ENCODE results near the gene WIPF2. TPM values are rescaled to one million over a fixed set of nuclear protein-coding genes. Genes with fewer than 3 reads are reported as not detected.

WIPF2 gene
- total RNA-seq, 2 experiments from 2014 or later: 18.4 to 23.6 TPM

DNA sequence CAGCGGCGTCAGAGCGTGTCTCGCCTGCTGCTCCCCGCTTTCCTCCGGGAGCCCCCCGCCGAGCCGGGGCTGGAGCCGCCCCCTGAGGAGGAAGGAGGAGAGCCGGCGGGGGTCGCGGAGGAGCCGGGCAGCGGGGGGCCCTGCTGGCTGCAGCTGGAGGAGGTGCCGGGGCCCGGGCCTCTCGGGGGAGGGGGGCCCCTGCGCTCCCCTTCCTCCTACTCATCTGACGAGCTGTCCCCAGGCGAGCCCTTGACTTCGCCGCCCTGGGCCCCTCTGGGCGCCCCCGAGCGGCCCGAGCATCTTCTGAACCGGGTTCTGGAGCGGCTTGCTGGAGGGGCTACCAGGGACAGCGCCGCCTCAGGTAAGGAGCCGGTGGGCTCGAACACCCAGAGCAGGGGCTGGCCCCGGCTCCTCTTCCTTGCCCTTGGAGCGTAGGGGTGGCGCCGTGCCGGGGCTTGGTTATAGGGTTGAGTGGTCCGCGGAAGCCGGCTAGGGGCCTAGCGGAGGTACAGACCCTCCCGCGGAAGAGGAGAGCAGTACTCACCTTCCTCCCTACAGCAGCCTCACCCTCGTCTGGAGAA is 41.0 kb upstream of the WIPF2 start:
- ATAC-seq: no peak
- ChIA-PET CTCF (interaction anchor here (0.7 to 2.5 kb wide), 4 partner anchors 9 to 240 kb away, joined by 3 to 17 read pairs (median 4); partner anchors contain the start of gene TOP2A), POLR2A (no interaction called here)
- Mint-ChIP-seq H3K36me3 (ENCODE audit: low read depth) (peaks cover 11% of the 10 kb centered on the region), H3K27ac (no peak overlapping the region), H3K4me3 (peak overlapping the region; percentile 32), H3K4me1 (peaks cover 8% of the 10 kb centered on the region), H3K27me3 (no peaks in the 10 kb centered on the region), H3K9me3 (ENCODE audit: low read depth) (no peaks in the 10 kb centered on the region)
- DNase-seq: no peak
- intact Hi-C loops (cut with DNase I, micrococcal nuclease): no loop called here

DNA sequence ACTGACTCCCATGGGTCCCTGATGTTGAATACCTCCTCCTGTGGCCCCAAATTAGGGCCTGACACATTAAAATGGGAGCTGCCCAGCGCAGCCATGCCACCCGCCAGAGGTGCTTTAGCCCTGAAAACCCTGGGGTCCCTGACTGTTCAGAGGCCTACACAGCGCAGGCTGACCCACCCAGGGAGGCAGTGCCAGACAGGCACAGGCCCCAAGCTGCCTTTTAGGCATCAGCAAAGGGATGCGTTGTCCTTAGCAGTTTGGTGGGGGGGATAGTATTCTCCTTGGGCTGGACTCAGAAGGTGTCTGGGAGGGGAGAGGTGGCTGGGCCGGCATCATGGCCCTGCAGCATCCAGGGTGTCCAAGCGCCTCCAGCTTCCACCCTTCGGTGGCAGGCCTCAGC is 40.4 kb upstream of the WIPF2 start:
- Mint-ChIP-seq H3K27me3 (no peaks in the 10 kb centered on the region), H3K36me3 (ENCODE audit: low read depth) (peaks cover 7% of the 10 kb centered on the region), H3K9me3 (ENCODE audit: low read depth) (no peaks in the 10 kb centered on the region), H3K4me3 (peak overlapping the region; percentile 32), H3K4me1 (peaks cover 8% of the 10 kb centered on the region), H3K27ac (no peak overlapping the region)
- DNase-seq (no peak), ATAC-seq (no peak)
- ChIA-PET CTCF (interaction anchor here (0.7 to 2.5 kb wide), 5 partner anchors 10 to 239 kb away, joined by 3 to 17 read pairs (median 5); partner anchors contain the start of gene TOP2A), POLR2A (no interaction called here)
- intact Hi-C loops (cut with DNase I, micrococcal nuclease): no loop called here

- H3K9me3 Mint-ChIP-seq (ENCODE audit: low read depth): no peaks in the 10 kb centered on the region
- H3K27me3 Mint-ChIP-seq: no peaks in the 10 kb centered on the region
- peaks cover 8% of the 10 kb centered on the region for H3K4me1 Mint-ChIP-seq
- H3K36me3 Mint-ChIP-seq (ENCODE audit: low read depth): peaks cover 7% of the 10 kb centered on the region
- H3K4me3 Mint-ChIP-seq: no peak overlapping the region
- no peak for ATAC-seq
- DNase-seq: no peak
- ChIA-PET POLR2A (interaction anchor here (0.6 kb wide), 1 partner anchor 88 kb away, joined by 5 read pairs; no protein-coding TSS in a partner anchor), CTCF (interaction anchor here (1.0 to 2.5 kb wide), 4 partner anchors 10 to 154 kb away, joined by 3 to 17 read pairs (median 5); no protein-coding TSS in a partner anchor)
- H3K27ac Mint-ChIP-seq: no peak overlapping the region
- intact Hi-C loops (cut with DNase I, micrococcal nuclease): no loop called here
Measured at GRCh38 chr17:40179923-40180659, 39.0 kb upstream of the WIPF2 start.

DNA sequence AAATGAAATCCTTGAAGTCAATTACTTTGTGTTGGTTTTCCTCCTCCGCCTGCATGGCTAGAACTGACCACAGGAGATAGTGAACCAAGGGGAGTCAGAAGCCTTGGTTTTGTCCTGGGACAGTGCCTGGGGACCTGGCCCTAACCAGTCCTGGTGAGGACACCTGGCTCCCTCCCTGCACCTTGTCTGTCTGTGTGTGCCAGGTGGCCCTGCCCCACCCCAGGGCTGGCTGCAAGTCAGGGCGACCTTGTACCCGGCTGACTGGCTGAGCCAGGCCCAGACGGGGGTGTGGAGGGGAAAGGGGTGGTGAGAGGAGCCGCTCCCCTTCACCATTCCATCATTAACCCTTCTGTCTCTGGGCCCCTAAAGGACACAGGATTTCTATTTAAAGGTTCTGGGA is 38.4 kb upstream of the WIPF2 start:
- ATAC-seq (no peak), DNase-seq (no peak)
- H3K4me3 Mint-ChIP-seq: no peak overlapping the region
- POLR2A ChIA-PET: interaction anchor here (0.6 kb wide), 1 partner anchor 89 kb away, joined by 5 read pairs; no protein-coding TSS in a partner anchor
- CTCF ChIA-PET: interaction anchor here (0.9 to 2.5 kb wide), 3 partner anchors 9 to 12 kb away, joined by 3 to 17 read pairs (median 5); no protein-coding TSS in a partner anchor
- H3K4me1 Mint-ChIP-seq: peaks cover 8% of the 10 kb centered on the region
- no peaks in the 10 kb centered on the region for H3K9me3 Mint-ChIP-seq (ENCODE audit: low read depth)
- H3K27me3 Mint-ChIP-seq: no peaks in the 10 kb centered on the region
- peaks cover 7% of the 10 kb centered on the region for H3K36me3 Mint-ChIP-seq (ENCODE audit: low read depth)
- intact Hi-C loops (cut with DNase I, micrococcal nuclease): no loop called here
- no peak overlapping the region for H3K27ac Mint-ChIP-seq

DNA sequence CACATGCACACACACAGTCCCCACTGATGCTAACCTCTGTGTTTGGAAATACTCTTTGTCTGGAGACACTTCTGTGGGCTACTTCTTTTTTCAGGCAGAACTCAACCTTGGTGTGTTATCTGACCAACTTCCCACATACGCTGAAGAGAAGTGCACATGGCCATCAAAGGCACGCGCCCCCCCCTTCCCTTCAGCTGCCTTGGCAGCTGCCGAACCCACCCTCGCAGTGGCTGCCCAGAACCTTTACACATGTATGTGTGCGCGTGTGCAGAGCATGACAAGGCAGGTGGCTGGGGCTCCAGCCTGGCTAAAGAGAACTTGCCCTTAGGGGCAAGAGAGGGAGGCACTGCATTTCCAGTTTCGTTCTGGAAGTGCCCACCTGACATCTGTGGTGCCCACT is 37.9 kb upstream of the WIPF2 start:
- intact Hi-C loops (cut with DNase I, micrococcal nuclease): no loop called here
- Mint-ChIP-seq H3K27ac (no peak overlapping the region), H3K27me3 (no peaks in the 10 kb centered on the region), H3K4me1 (peaks cover 8% of the 10 kb centered on the region), H3K36me3 (ENCODE audit: low read depth) (peaks cover 7% of the 10 kb centered on the region), H3K9me3 (ENCODE audit: low read depth) (no peaks in the 10 kb centered on the region), H3K4me3 (no peak overlapping the region)
- POLR2A ChIA-PET: no interaction called here
- CTCF ChIA-PET: interaction anchor here (0.7 to 0.9 kb wide), 2 partner anchors 13 to 100 kb away, joined by 3 read pairs; no protein-coding TSS in a partner anchor
- ATAC-seq (no peak), DNase-seq (no peak)

DNA sequence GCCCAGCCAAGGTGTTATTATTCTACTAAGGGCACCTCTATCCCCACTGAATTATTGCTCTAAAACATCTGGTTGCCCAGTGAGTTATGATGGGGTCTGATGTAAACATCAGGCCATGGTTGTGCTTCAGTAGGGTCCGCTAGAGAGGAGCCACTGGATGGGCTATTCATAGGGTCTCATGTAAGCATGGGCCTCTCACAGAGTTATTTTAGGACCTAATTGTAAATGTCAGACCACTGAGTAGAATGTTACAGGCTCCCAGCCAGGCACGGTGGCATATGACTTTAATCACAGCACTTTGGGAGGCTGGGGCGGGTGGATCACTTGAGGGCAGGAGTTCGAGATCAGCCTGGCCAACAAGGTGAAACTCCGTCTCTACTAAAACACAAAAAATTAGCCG is 36.5 kb upstream of the WIPF2 start:
- ChIA-PET POLR2A (no interaction called here), CTCF (interaction anchor here (1.0 kb wide), 2 partner anchors 9 to 14 kb away, joined by 4 read pairs; no protein-coding TSS in a partner anchor)
- intact Hi-C loops (cut with DNase I, micrococcal nuclease): no loop called here
- DNase-seq (no peak), ATAC-seq (no peak)
- Mint-ChIP-seq H3K9me3 (ENCODE audit: low read depth) (no peaks in the 10 kb centered on the region), H3K36me3 (ENCODE audit: low read depth) (peaks cover 2% of the 10 kb centered on the region), H3K27ac (no peak overlapping the region), H3K27me3 (no peaks in the 10 kb centered on the region), H3K4me1 (no peaks in the 10 kb centered on the region), H3K4me3 (no peak overlapping the region)

- ChIA-PET POLR2A (no interaction called here), CTCF (interaction anchor here (1.2 kb wide), 1 partner anchor 31 kb away, joined by 3 read pairs; no protein-coding TSS in a partner anchor)
- Mint-ChIP-seq H3K4me1 (peaks cover 7% of the 10 kb centered on the region), H3K4me3 (no peak overlapping the region), H3K27ac (no peak overlapping the region), H3K27me3 (no peaks in the 10 kb centered on the region), H3K9me3 (ENCODE audit: low read depth) (no peaks in the 10 kb centered on the region), H3K36me3 (ENCODE audit: low read depth) (no peaks in the 10 kb centered on the region)
- ATAC-seq: no peak
- DNase-seq: no peak
- intact Hi-C loops (cut with DNase I, micrococcal nuclease): no loop called here
Measured at GRCh38 chr17:40187238-40187637, 31.9 kb upstream of the WIPF2 start.

DNA sequence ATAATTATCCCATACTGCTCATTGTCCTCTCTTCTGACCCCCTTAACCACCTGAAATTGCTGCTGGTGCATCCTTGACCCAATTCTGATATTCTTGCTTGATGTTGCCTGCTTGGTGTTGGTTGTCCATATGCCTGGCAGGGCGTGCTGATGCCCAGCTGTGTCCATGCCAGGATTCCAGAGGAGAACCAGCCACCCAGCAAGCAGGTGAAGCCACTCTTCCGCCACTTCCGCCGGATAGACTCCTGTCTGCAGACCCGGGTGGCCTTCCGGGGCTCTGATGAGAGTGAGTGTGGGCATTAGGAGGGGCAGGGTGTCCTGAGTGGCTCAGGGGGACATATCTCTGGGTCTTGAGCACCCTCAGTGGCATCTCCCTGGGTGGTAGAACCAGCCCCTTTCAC is 30.4 kb upstream of the WIPF2 start:
- ATAC-seq: no peak
- ChIA-PET POLR2A (no interaction called here), CTCF (interaction anchor here (0.7 to 2.8 kb wide), 4 partner anchors 14 to 176 kb away, joined by 3 to 11 read pairs (median 6); no protein-coding TSS in a partner anchor)
- DNase-seq: no peak
- peaks cover 7% of the 10 kb centered on the region for H3K4me1 Mint-ChIP-seq
- no peaks in the 10 kb centered on the region for H3K9me3 Mint-ChIP-seq (ENCODE audit: low read depth)
- no peak overlapping the region for H3K27ac Mint-ChIP-seq
- H3K36me3 Mint-ChIP-seq (ENCODE audit: low read depth): no peaks in the 10 kb centered on the region
- no peaks in the 10 kb centered on the region for H3K27me3 Mint-ChIP-seq
- intact Hi-C loops (cut with DNase I, micrococcal nuclease): no loop called here
- H3K4me3 Mint-ChIP-seq: no peak overlapping the region

DNA sequence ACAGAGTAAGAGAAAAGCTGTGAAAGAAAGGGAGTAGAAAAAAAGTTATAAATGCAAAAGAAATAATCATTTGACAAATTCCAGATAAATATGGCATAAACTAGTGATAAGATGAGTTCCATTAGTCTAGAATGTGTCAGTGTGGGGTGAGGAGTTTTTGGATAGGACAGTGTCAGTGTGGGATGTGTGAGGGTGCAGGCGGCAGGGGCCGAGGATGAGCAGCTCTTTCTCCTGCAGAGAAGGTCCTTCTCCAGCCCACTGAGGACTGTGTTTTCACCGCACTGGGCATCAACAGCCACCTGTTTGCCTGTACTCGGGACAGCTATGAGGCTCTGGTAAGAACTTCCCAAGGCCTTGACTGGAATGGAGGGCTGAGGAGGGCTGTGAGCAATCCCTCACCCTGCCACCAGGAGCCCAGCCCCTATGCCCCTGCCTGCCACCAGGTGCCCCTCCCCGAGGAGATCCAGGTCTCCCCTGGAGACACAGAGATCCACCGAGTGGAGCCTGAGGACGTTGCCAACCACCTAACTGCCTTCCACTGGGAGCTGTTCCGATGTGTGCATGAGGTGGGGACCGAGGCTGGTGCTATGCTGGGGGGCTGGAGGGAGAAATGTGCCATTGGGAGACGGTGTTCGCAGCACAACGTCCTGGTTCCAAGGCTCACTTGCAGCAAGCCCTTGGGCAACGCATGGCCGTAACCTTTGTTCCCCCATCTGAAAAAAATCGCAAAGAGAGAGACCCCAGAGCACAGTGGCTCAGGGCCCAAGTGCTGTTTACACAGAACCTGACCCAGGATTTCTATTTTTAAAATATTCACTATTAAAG is 28.7 kb upstream of the WIPF2 start:
- Mint-ChIP-seq H3K4me3 (peak overlapping the region; percentile 79), H3K9me3 (ENCODE audit: low read depth) (no peaks in the 10 kb centered on the region), H3K27ac (no peak overlapping the region), H3K4me1 (peaks cover 7% of the 10 kb centered on the region), H3K36me3 (ENCODE audit: low read depth) (no peaks in the 10 kb centered on the region), H3K27me3 (no peaks in the 10 kb centered on the region)
- POLR2A ChIA-PET: no interaction called here
- CTCF ChIA-PET: interaction anchor here (0.6 to 4.9 kb wide), 16 partner anchors 8 to 919 kb away, joined by 3 to 46 read pairs (median 4); no protein-coding TSS in a partner anchor
- intact Hi-C loops (cut with DNase I, micrococcal nuclease): loop anchor here (1.0 to 2.0 kb wide), 3 partner anchors 77 to 177 kb away; no protein-coding TSS in a partner anchor
- DNase-seq (peak; percentile 48), ATAC-seq (peak; percentile 40)

DNA sequence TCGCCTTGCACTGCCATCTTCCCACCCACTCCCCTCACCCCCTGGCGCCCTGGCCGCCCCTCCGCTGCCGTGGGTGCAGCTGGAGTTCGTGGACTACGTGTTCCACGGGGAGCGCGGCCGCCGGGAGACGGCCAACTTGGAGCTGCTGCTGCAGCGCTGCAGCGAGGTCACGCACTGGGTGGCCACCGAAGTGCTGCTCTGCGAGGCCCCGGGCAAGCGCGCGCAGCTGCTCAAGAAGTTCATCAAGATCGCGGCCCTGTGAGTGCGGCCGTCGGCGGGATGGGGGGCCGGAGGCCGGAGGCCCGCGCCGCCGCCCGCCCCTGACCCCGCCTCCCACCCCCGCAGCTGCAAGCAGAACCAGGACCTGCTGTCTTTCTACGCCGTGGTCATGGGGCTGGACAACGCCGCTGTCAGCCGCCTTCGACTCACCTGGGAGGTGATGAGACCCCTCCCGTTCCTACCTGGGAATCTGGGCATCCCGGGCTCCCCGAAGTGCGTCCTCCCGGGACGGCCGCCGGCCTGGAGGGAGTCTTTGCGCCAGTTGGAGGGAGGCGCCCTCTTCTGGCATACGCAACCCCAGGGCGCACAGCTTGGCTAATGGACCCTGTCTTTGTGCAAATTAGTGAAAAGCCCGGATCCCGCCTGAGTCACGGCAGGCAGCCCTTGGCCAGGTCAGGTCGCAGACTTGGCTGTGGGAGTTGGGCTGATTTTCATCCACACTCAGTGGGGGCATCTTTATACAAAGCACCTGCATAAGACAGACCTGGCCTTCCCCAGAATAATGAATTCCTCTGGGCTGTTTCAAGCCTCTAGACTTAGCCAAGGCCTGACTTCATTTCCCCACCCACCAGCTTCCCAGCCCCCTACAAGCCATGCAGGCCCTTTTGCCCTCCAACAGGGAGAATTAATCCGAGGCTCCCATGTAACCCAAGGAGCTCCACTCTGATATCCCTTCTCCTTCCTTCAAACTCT is 27.6 kb upstream of the WIPF2 start:
- Mint-ChIP-seq H3K27me3 (no peaks in the 10 kb centered on the region), H3K4me1 (peaks cover 7% of the 10 kb centered on the region), H3K4me3 (peak overlapping the region; percentile 79), H3K9me3 (ENCODE audit: low read depth) (no peaks in the 10 kb centered on the region), H3K36me3 (ENCODE audit: low read depth) (no peaks in the 10 kb centered on the region), H3K27ac (peak overlapping the region; percentile 76)
- intact Hi-C loops (cut with DNase I, micrococcal nuclease): loop anchor here (1.0 to 2.0 kb wide), 3 partner anchors 78 to 178 kb away; no protein-coding TSS in a partner anchor
- CTCF ChIA-PET: interaction anchor here (0.6 to 4.9 kb wide), 27 partner anchors 8 to 920 kb away, joined by 3 to 46 read pairs (median 4); partner anchors contain the start of gene WIPF2
- peak; percentile 84 for DNase-seq
- ATAC-seq: peak; percentile 91
- POLR2A ChIA-PET: interaction anchor here (0.5 to 0.9 kb wide), 3 partner anchors 16 to 714 kb away, joined by 3 to 4 read pairs (median 3); no protein-coding TSS in a partner anchor
